HepG2 (cell line): ENCODE results near the gene EIF3M. TPM values are rescaled to one million over a fixed set of nuclear protein-coding genes. Genes with fewer than 3 reads are reported as not detected.

ENCODE experiments used
- HMGA1 ChIP-seq: sonication (generic); formaldehyde crosslinking; conservative IDR thresholded peaks from 2 replicates; pipeline ENCODE4 v1.4.0; 2020; ENCODE audit warnings: missing genetic modification reagents
- KDM1A ChIP-seq: IDR thresholded peaks from 2 replicates; pipeline ENCODE4 v1.6.1; 2016; ENCODE audit warnings: missing compliant biosample characterization
- PAF1 ChIP-seq: IDR thresholded peaks from 2 replicates; pipeline ENCODE4 v1.6.1; 2016; ENCODE audit warnings: missing genetic modification reagents, missing compliant biosample characterization
- ZFP36 ChIP-seq: fragments of 150-350 bp; IDR thresholded peaks from 2 replicates; pipeline ENCODE4 v1.6.1; 2018; ENCODE audit warnings: borderline replicate concordance, low read length, low read depth; ENCODE audit not compliant: partially characterized antibody
- ZNF354B ChIP-seq: sonication (generic); formaldehyde crosslinking; IDR thresholded peaks from 2 replicates; pipeline ENCODE4 v1.8.0; 2022; ENCODE audit warnings: mild to moderate bottlenecking, missing genetic modification reagents
- polyA plus RNA-seq, 8 experiments: library from polyadenylated mRNA; depleted of rRNA in 3 of 8; stranded (reverse) in 7 of 8; unstranded in 1 of 8; fragments of >200 nt; fragmentation: Illumina TruSeq in 4 of 8; extraction: Trizol in 4 of 8; gene quantifications; 2 replicates each; pipeline versions ENCODE4 v1.2.1 to v1.2.3, GENCODE V29; 2011 to 2016; ENCODE audit warnings: low read depth in 4 of 8, missing spikeins in 1 of 8, mixed read lengths in 1 of 8; ENCODE audit not compliant: insufficient read depth in 1 of 8
- total RNA-seq, 5 experiments: library from RNA; depleted of rRNA; stranded (reverse); fragments of >200 nt; fragmentation: Illumina TruSeq; extraction: Trizol; gene quantifications; 2 replicates each; pipeline ENCODE4 v1.2.3, GENCODE V29; 2016; ENCODE audit warnings: low read depth in 1 of 5
- TF ChIP-seq, protein P1 (sequence below): sonication (generic); formaldehyde crosslinking; IDR thresholded peaks from 2 replicates; pipeline ENCODE4 v1.4.0; 2020; ENCODE audit warnings: missing genetic modification reagents
- TF ChIP-seq, protein P2 (sequence below): sonication (generic); formaldehyde crosslinking; IDR thresholded peaks from 2 replicates; pipeline ENCODE4 v1.4.0; 2020; ENCODE audit warnings: missing genetic modification reagents, borderline replicate concordance
- TF ChIP-seq, protein P3 (sequence below): sonication (generic); formaldehyde crosslinking; IDR thresholded peaks from 2 replicates; pipeline ENCODE4 v1.5.0; 2020; ENCODE audit warnings: mild to moderate bottlenecking, missing genetic modification reagents, borderline replicate concordance
- TF ChIP-seq, protein P4 (sequence below): sonication (generic); formaldehyde crosslinking; IDR thresholded peaks from 2 replicates; pipeline ENCODE4 v1.5.0; 2020; ENCODE audit warnings: mild to moderate bottlenecking, missing genetic modification reagents
- TF ChIP-seq, protein P5 (sequence below): sonication (generic); formaldehyde crosslinking; IDR thresholded peaks from 2 replicates; pipeline ENCODE4 v1.8.1; 2023; ENCODE audit warnings: mild to moderate bottlenecking, missing genetic modification reagents

The EIF3M gene
- total and polyA plus RNA-seq, 2 of the 13 experiments (the other 11 are each of a cell fraction or from before 2014, with no cell fraction given): 279 to 389 TPM

DNA sequence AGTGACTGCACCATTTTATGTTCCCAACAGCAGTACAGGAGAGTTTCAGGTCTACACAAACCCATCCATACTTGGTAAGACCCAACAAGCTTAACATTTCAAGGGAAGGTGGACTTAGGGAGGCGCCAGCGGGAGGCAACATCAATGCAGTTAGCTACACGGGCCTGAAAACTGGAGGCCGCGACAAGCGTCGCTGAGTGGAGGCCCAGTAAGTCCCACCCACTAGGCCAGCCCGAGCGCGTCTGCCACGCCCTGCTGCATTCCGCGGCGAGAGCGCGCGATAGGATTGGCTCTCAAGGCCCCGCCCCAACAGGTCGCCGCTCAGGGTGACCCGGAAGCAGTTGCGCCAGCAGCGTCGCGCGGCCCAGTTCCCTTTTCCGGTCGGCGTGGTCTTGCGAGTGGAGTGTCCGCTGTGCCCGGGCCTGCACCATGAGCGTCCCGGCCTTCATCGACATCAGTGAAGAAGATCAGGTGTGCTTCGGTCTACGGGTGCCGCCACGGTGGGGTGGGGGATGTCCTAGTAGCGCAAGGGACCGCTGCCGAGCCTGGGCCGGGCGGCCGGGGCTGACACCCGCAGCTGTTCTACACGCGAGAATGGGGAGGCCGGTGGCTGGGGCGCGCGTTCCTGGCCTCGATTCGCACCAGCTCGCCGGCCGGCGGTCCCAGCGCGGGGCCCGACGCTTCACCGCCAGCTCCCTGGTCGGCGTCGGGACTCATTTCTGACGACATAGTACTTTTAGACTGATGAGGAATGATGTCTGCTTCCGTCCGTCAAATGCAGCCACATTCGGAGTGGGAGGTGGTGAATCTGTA, at the start of gene EIF3M (continued):
- TF ChIP-seq, protein P1, sequence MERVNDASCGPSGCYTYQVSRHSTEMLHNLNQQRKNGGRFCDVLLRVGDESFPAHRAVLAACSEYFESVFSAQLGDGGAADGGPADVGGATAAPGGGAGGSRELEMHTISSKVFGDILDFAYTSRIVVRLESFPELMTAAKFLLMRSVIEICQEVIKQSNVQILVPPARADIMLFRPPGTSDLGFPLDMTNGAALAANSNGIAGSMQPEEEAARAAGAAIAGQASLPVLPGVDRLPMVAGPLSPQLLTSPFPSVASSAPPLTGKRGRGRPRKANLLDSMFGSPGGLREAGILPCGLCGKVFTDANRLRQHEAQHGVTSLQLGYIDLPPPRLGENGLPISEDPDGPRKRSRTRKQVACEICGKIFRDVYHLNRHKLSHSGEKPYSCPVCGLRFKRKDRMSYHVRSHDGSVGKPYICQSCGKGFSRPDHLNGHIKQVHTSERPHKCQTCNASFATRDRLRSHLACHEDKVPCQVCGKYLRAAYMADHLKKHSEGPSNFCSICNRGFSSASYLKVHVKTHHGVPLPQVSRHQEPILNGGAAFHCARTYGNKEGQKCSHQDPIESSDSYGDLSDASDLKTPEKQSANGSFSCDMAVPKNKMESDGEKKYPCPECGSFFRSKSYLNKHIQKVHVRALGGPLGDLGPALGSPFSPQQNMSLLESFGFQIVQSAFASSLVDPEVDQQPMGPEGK: 0 out of 2 replicates have a peak, but pooled peaks have one; percentile 29
- TF ChIP-seq PAF1 (CRISPR knock-in tag) (no peak), KDM1A (CRISPR knock-in tag) (0 out of 2 replicates have a peak, but pooled peaks have one; percentile 6), ZNF354B (CRISPR knock-in tag) (no peak; the same call in 1 of the 2 replicates), HMGA1 (CRISPR knock-in tag) (no peak), ZFP36 (no peak)
- TF ChIP-seq, protein P2, sequence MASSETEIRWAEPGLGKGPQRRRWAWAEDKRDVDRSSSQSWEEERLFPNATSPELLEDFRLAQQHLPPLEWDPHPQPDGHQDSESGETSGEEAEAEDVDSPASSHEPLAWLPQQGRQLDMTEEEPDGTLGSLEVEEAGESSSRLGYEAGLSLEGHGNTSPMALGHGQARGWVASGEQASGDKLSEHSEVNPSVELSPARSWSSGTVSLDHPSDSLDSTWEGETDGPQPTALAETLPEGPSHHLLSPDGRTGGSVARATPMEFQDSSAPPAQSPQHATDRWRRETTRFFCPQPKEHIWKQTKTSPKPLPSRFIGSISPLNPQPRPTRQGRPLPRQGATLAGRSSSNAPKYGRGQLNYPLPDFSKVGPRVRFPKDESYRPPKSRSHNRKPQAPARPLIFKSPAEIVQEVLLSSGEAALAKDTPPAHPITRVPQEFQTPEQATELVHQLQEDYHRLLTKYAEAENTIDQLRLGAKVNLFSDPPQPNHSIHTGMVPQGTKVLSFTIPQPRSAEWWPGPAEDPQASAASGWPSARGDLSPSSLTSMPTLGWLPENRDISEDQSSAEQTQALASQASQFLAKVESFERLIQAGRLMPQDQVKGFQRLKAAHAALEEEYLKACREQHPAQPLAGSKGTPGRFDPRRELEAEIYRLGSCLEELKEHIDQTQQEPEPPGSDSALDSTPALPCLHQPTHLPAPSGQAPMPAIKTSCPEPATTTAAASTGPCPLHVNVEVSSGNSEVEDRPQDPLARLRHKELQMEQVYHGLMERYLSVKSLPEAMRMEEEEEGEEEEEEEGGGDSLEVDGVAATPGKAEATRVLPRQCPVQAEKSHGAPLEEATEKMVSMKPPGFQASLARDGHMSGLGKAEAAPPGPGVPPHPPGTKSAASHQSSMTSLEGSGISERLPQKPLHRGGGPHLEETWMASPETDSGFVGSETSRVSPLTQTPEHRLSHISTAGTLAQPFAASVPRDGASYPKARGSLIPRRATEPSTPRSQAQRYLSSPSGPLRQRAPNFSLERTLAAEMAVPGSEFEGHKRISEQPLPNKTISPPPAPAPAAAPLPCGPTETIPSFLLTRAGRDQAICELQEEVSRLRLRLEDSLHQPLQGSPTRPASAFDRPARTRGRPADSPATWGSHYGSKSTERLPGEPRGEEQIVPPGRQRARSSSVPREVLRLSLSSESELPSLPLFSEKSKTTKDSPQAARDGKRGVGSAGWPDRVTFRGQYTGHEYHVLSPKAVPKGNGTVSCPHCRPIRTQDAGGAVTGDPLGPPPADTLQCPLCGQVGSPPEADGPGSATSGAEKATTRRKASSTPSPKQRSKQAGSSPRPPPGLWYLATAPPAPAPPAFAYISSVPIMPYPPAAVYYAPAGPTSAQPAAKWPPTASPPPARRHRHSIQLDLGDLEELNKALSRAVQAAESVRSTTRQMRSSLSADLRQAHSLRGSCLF (CRISPR knock-in tag): no peak
- TF ChIP-seq, protein P3, sequence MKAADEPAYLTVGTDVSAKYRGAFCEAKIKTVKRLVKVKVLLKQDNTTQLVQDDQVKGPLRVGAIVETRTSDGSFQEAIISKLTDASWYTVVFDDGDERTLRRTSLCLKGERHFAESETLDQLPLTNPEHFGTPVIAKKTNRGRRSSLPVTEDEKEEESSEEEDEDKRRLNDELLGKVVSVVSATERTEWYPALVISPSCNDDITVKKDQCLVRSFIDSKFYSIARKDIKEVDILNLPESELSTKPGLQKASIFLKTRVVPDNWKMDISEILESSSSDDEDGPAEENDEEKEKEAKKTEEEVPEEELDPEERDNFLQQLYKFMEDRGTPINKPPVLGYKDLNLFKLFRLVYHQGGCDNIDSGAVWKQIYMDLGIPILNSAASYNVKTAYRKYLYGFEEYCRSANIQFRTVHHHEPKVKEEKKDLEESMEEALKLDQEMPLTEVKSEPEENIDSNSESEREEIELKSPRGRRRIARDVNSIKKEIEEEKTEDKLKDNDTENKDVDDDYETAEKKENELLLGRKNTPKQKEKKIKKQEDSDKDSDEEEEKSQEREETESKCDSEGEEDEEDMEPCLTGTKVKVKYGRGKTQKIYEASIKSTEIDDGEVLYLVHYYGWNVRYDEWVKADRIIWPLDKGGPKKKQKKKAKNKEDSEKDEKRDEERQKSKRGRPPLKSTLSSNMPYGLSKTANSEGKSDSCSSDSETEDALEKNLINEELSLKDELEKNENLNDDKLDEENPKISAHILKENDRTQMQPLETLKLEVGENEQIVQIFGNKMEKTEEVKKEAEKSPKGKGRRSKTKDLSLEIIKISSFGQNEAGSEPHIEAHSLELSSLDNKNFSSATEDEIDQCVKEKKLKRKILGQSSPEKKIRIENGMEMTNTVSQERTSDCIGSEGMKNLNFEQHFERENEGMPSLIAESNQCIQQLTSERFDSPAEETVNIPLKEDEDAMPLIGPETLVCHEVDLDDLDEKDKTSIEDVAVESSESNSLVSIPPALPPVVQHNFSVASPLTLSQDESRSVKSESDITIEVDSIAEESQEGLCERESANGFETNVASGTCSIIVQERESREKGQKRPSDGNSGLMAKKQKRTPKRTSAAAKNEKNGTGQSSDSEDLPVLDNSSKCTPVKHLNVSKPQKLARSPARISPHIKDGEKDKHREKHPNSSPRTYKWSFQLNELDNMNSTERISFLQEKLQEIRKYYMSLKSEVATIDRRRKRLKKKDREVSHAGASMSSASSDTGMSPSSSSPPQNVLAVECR (CRISPR knock-in tag): peak; percentile 98
- TF ChIP-seq, protein P4, sequence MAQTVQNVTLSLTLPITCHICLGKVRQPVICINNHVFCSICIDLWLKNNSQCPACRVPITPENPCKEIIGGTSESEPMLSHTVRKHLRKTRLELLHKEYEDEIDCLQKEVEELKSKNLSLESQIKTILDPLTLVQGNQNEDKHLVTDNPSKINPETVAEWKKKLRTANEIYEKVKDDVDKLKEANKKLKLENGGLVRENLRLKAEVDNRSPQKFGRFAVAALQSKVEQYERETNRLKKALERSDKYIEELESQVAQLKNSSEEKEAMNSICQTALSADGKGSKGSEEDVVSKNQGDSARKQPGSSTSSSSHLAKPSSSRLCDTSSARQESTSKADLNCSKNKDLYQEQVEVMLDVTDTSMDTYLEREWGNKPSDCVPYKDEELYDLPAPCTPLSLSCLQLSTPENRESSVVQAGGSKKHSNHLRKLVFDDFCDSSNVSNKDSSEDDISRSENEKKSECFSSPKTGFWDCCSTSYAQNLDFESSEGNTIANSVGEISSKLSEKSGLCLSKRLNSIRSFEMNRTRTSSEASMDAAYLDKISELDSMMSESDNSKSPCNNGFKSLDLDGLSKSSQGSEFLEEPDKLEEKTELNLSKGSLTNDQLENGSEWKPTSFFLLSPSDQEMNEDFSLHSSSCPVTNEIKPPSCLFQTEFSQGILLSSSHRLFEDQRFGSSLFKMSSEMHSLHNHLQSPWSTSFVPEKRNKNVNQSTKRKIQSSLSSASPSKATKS (CRISPR knock-in tag): no peak
- TF ChIP-seq, protein P5, sequence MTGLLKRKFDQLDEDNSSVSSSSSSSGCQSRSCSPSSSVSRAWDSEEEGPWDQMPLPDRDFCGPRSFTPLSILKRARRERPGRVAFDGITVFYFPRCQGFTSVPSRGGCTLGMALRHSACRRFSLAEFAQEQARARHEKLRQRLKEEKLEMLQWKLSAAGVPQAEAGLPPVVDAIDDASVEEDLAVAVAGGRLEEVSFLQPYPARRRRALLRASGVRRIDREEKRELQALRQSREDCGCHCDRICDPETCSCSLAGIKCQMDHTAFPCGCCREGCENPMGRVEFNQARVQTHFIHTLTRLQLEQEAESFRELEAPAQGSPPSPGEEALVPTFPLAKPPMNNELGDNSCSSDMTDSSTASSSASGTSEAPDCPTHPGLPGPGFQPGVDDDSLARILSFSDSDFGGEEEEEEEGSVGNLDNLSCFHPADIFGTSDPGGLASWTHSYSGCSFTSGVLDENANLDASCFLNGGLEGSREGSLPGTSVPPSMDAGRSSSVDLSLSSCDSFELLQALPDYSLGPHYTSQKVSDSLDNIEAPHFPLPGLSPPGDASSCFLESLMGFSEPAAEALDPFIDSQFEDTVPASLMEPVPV (CRISPR knock-in tag): peak; percentile 87
